Measurements from ENCODE around the gene MGMT. TPM values are rescaled to one million over a fixed set of nuclear protein-coding genes. Genes with fewer than 3 reads are reported as not detected.

The MGMT gene
- total RNA-seq, 1 donor from 2014 or later: 13.9 TPM

- Mint-ChIP-seq H3K27me3 (ENCODE audit: low read depth) (peaks cover 9% of the 10 kb centered on the region), H3K36me3 (ENCODE audit: low read depth) (no peaks in the 10 kb centered on the region)
- no peak for DNase-seq (ENCODE audit: low spot score)
Observed at GRCh38 chr10:129450391-129450790, 16.6 kb upstream of the MGMT start.

GRCh38 chr10:129455625-129456024 is 11.4 kb upstream of the MGMT start:
- DNase-seq (ENCODE audit: low spot score): no peak
- no peak for TF ChIP-seq CTCF (IDR thresholded peaks at IDR 0.05)
- no peak overlapping the region for H3K27ac Mint-ChIP-seq (ENCODE audit: unreplicated experiment)

More at GRCh38 chr10:129450391-129450790, 16.6 kb upstream of the MGMT start:
- no peak overlapping the region for H3K27ac Mint-ChIP-seq (ENCODE audit: unreplicated experiment)
- no peak overlapping the region for H3K4me3 Mint-ChIP-seq (ENCODE audit: unreplicated experiment)
- H3K9me3 Mint-ChIP-seq (ENCODE audit: low read depth): no peaks in the 10 kb centered on the region
- TF ChIP-seq CTCF (IDR thresholded peaks at IDR 0.05): no peak
- H3K4me1 Mint-ChIP-seq (ENCODE audit: low read depth): no peaks in the 10 kb centered on the region

GRCh38 chr10:129459762-129460539 is 7.1 kb upstream of the MGMT start:
- no peak overlapping the region for H3K27ac Mint-ChIP-seq (ENCODE audit: unreplicated experiment)
- peaks cover 37% of the 10 kb centered on the region for H3K27me3 Mint-ChIP-seq (ENCODE audit: low read depth)
- no peak for TF ChIP-seq CTCF (IDR thresholded peaks at IDR 0.05)
- no peaks in the 10 kb centered on the region for H3K36me3 Mint-ChIP-seq (ENCODE audit: low read depth)
- no peak overlapping the region for H3K4me3 Mint-ChIP-seq (ENCODE audit: unreplicated experiment)
- no peaks in the 10 kb centered on the region for H3K9me3 Mint-ChIP-seq (ENCODE audit: low read depth)
- H3K4me1 Mint-ChIP-seq (ENCODE audit: low read depth): no peaks in the 10 kb centered on the region
- no peak for DNase-seq (ENCODE audit: low spot score)

More at GRCh38 chr10:129455625-129456024, 11.4 kb upstream of the MGMT start:
- H3K36me3 Mint-ChIP-seq (ENCODE audit: low read depth): no peaks in the 10 kb centered on the region
- H3K4me3 Mint-ChIP-seq (ENCODE audit: unreplicated experiment): no peak overlapping the region
- peaks cover 42% of the 10 kb centered on the region for H3K27me3 Mint-ChIP-seq (ENCODE audit: low read depth)
- H3K4me1 Mint-ChIP-seq (ENCODE audit: low read depth): no peaks in the 10 kb centered on the region
- H3K9me3 Mint-ChIP-seq (ENCODE audit: low read depth): no peaks in the 10 kb centered on the region

- H3K9me3 Mint-ChIP-seq (ENCODE audit: low read depth): no peaks in the 10 kb centered on the region
- H3K36me3 Mint-ChIP-seq (ENCODE audit: low read depth): no peaks in the 10 kb centered on the region
- H3K27ac Mint-ChIP-seq (ENCODE audit: unreplicated experiment): no peak overlapping the region
- H3K27me3 Mint-ChIP-seq (ENCODE audit: low read depth): peaks cover 24% of the 10 kb centered on the region
- no peak for TF ChIP-seq CTCF (IDR thresholded peaks at IDR 0.05)
- no peak overlapping the region for H3K4me3 Mint-ChIP-seq (ENCODE audit: unreplicated experiment)
- H3K4me1 Mint-ChIP-seq (ENCODE audit: low read depth): no peaks in the 10 kb centered on the region
- no peak for DNase-seq (ENCODE audit: low spot score)
Observed at GRCh38 chr10:129462257-129462795, 4.7 kb upstream of the MGMT start.

- peaks cover 8% of the 10 kb centered on the region for H3K27me3 Mint-ChIP-seq (ENCODE audit: low read depth)
- no peak for TF ChIP-seq CTCF (IDR thresholded peaks at IDR 0.05)
- no peaks in the 10 kb centered on the region for H3K9me3 Mint-ChIP-seq (ENCODE audit: low read depth)
- peaks cover 4% of the 10 kb centered on the region for H3K4me1 Mint-ChIP-seq (ENCODE audit: low read depth)
- no peak for DNase-seq (ENCODE audit: low spot score)
- H3K36me3 Mint-ChIP-seq (ENCODE audit: low read depth): no peaks in the 10 kb centered on the region
- H3K27ac Mint-ChIP-seq (ENCODE audit: unreplicated experiment): no peak overlapping the region
- H3K4me3 Mint-ChIP-seq (ENCODE audit: unreplicated experiment): no peak overlapping the region
Observed at GRCh38 chr10:129464251-129464650, 2.8 kb upstream of the MGMT start.

All from chondrocyte (in vitro differentiated cells).